HL-60 (cell line): Measurements from ENCODE around the gene POLR1G.

Experiments
- DNase-seq, 2 experiments: peaks; one replicate each; pipeline ENCODE4 v3.0.0-alpha.2; 2010 to 2020; ENCODE audit warnings: low read depth in 1 of 2, low spot score in 1 of 2
- H3K27ac ChIP-seq: fragments of 250-450 bp; sonication (Bioruptor Pico); replicated peaks from 2 replicates; pipeline ENCODE4 v1.5.1; 2020; ENCODE audit warnings: mild to moderate bottlenecking, moderate library complexity
- H3K27me3 ChIP-seq: fragments of 250-450 bp; sonication (Bioruptor Pico); 2 replicates; pipeline ENCODE4 v1.5.1; 2021; ENCODE audit warnings: mild to moderate bottlenecking, moderate library complexity; ENCODE audit not compliant: insufficient read depth, poor library complexity, severe bottlenecking
- H3K4me3 ChIP-seq: replicated peaks from 2 replicates; pipeline ENCODE4 v1.5.1; 2011; ENCODE audit warnings: mild to moderate bottlenecking, control low read depth, low read length; ENCODE audit not compliant: insufficient read depth
- GABPA ChIP-seq: IDR thresholded peaks from 2 replicates; pipeline ENCODE4 v1.6.1; 2012; ENCODE audit warnings: low read depth
- POLR2AphosphoS5 ChIP-seq: IDR thresholded peaks from 2 replicates; pipeline ENCODE4 v1.6.1; 2012; ENCODE audit warnings: low read depth
- SPI1 ChIP-seq: IDR thresholded peaks from 2 replicates; pipeline ENCODE4 v1.6.1; 2012; ENCODE audit warnings: low read depth, mild to moderate bottlenecking, borderline replicate concordance
- TF ChIP-seq, protein P1 (sequence below): IDR thresholded peaks from 2 replicates; pipeline ENCODE4 v1.6.1; 2012; ENCODE audit warnings: low read depth; ENCODE audit not compliant: insufficient replicate concordance
- TF ChIP-seq, protein P2 (sequence below): IDR thresholded peaks from one replicate; pipeline ENCODE4 v1.5.1; 2011; ENCODE audit warnings: low read length, control low read depth, inconsistent platforms; ENCODE audit not compliant: insufficient read depth

Gene POLR1G

DNA sequence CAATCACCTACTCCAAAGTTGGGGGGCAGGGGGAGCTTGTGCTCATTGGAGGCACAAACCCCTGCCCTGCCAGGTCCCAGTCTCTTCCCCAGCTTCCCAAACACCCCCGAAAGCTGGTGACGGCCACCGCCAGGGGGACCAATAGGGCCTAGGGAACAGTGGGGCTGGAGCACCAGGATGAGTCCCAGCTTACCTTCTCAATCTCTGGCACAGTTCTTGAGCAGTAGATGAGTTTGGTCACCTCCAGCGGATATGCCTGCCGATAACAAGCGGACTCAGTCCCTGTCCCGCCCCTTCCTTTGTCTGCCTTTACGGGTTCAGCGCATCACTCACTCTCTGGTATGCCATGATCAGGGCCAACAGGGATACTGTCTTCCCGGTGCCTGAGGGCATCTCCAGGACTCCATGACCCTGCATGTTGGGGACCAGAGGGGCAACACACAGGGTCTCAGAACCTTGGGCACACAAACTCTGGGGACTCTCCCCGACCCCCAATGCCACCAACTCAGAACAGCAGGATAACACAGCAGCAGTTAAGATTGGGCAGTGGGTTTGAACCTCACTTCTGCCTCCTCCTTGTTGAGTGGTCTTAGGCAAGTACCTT is 37.6 kb upstream of the POLR1G start:
- H3K27me3 ChIP-seq, result no peaks in the 10 kb centered on the region
- H3K4me3 ChIP-seq, result no peak overlapping the region
- TF ChIP-seq SPI1, result no peak
- TF ChIP-seq, protein P1, sequence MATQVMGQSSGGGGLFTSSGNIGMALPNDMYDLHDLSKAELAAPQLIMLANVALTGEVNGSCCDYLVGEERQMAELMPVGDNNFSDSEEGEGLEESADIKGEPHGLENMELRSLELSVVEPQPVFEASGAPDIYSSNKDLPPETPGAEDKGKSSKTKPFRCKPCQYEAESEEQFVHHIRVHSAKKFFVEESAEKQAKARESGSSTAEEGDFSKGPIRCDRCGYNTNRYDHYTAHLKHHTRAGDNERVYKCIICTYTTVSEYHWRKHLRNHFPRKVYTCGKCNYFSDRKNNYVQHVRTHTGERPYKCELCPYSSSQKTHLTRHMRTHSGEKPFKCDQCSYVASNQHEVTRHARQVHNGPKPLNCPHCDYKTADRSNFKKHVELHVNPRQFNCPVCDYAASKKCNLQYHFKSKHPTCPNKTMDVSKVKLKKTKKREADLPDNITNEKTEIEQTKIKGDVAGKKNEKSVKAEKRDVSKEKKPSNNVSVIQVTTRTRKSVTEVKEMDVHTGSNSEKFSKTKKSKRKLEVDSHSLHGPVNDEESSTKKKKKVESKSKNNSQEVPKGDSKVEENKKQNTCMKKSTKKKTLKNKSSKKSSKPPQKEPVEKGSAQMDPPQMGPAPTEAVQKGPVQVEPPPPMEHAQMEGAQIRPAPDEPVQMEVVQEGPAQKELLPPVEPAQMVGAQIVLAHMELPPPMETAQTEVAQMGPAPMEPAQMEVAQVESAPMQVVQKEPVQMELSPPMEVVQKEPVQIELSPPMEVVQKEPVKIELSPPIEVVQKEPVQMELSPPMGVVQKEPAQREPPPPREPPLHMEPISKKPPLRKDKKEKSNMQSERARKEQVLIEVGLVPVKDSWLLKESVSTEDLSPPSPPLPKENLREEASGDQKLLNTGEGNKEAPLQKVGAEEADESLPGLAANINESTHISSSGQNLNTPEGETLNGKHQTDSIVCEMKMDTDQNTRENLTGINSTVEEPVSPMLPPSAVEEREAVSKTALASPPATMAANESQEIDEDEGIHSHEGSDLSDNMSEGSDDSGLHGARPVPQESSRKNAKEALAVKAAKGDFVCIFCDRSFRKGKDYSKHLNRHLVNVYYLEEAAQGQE, result no peak
- TF ChIP-seq GABPA, result no peak
- no peak for TF ChIP-seq POLR2AphosphoS5
- TF ChIP-seq, protein P2, sequence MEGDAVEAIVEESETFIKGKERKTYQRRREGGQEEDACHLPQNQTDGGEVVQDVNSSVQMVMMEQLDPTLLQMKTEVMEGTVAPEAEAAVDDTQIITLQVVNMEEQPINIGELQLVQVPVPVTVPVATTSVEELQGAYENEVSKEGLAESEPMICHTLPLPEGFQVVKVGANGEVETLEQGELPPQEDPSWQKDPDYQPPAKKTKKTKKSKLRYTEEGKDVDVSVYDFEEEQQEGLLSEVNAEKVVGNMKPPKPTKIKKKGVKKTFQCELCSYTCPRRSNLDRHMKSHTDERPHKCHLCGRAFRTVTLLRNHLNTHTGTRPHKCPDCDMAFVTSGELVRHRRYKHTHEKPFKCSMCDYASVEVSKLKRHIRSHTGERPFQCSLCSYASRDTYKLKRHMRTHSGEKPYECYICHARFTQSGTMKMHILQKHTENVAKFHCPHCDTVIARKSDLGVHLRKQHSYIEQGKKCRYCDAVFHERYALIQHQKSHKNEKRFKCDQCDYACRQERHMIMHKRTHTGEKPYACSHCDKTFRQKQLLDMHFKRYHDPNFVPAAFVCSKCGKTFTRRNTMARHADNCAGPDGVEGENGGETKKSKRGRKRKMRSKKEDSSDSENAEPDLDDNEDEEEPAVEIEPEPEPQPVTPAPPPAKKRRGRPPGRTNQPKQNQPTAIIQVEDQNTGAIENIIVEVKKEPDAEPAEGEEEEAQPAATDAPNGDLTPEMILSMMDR, result no peak
- DNase-seq, result no peak
- no peak overlapping the region for H3K27ac ChIP-seq

DNA sequence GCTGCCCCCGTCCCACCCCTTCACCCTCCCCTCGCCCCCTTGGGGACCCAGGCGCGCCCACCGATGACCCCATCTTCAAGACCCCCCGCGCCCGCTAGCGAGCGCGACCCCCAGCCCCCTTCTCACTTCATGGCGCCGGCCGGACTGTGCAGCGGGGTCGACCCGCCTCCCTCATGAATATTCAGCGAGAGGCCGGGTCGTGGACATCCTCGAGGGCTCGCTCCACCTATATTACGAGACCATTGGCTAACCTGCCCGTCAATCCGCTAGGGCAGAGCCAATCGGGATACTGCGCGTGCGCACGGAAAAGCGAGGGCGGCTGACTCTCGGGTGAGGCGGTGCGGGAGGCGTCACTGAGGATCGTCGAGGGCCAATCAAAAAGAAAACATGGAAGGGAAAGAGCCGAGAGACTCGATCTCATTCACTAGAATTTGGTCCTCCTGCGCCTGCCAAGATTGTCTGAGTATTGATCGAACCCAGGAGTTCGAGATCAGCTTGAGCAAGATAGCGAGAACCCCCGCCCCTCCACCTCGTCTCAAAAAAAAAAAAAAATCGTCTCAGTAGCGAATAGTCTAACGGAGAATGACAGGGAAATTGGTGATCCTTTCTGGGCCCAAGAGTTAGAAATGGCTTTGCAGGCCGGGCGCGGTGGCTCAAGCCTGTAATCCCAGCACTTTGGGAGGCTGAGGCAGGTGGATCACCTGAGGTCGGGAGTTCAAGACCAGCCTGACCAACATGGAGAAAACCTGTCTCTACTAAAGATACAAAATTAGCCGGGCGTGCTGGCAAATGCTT is 35.8 kb upstream of the POLR1G start, which contains the start of gene ERCC2:
Gene ERCC2 (minus strand): TSS at position 164 of the 795 bp plus-strand sequence. CDS start 33 bp downstream, at position 131.
- DNase-seq, result peak; percentile 95 to 99
- Histone ChIP-seq H3K27ac (peak within 1 kb of the TSS; percentile 71), H3K27me3 (no peaks in the 10 kb centered on the region), H3K4me3 (peak within 1 kb of the TSS; percentile 94)
- TF ChIP-seq POLR2AphosphoS5 (peak; percentile 42; the same call in 1 of the 2 replicates), GABPA (no peak)

GRCh38 chr19:45376045-45376724 is 30.3 kb upstream of the POLR1G start:
- no peak for TF ChIP-seq GABPA
- no peak for TF ChIP-seq SPI1
- TF ChIP-seq POLR2AphosphoS5, result no peak
- TF ChIP-seq, protein P1, result no peak
- TF ChIP-seq, protein P2, result no peak
- no peaks in the 10 kb centered on the region for H3K27me3 ChIP-seq
- no peak overlapping the region for H3K27ac ChIP-seq
- DNase-seq, result no peak
- no peak overlapping the region for H3K4me3 ChIP-seq

DNA sequence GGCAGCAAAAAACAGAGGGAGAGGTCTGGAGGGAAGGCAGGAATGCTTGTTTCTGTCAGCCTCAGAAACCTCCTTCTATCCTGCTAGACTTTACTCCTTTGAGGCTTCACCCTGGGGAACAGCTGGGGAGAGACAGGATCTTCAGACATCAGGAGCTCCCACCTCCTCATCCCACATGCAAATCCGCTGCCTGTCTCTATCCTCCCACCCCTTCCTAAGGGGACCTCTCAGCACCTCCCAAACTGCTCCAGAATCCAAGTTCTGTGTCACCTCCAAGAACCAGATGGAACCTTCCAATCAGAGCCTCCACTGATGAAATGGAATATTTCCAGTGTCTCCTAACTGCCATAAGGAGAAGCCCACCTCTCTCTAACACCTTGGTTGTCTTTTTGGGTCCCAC is 26.3 kb upstream of the POLR1G start:
- no peak overlapping the region for H3K27ac ChIP-seq
- no peak overlapping the region for H3K4me3 ChIP-seq
- DNase-seq, result no peak
- peaks cover 3% of the 10 kb centered on the region for H3K27me3 ChIP-seq
- TF ChIP-seq SPI1 (no peak), GABPA (no peak)
- TF ChIP-seq, protein P1, result no peak
